CD14-positive monocyte (primary cell): ENCODE data around the gene SPATA25. TPM values are rescaled to one million over a fixed set of nuclear protein-coding genes. Genes with fewer than 3 reads are reported as not detected.

Experiments
- DNase-seq, 3 donors: peaks; one replicate each; pipeline ENCODE4 v3.0.0-alpha.2; 2011 to 2022
- H2AFZ ChIP-seq: 2 replicates; pipeline ENCODE4 v1.6.0; 2012; ENCODE audit warnings: mild to moderate bottlenecking, low read depth, low read length, inconsistent platforms; ENCODE audit not compliant: insufficient read depth, poor library complexity, severe bottlenecking
- H3K27ac ChIP-seq, 2 donors: 1 replicate in 1 of 2; 2 replicates in 1 of 2; pipeline ENCODE4 v1.5.1; 2012 to 2013; ENCODE audit warnings: low read length in 2 of 2, control low read depth in 1 of 2, inconsistent platforms in 1 of 2, low read depth in 1 of 2, mild to moderate bottlenecking in 1 of 2
- H3K27me3 ChIP-seq, 2 donors: one replicate each; pipeline versions ENCODE4 v1.6.0 to v1.6.1; 2011 to 2013; ENCODE audit warnings: low read length in 2 of 2; ENCODE audit not compliant: control insufficient read depth in 2 of 2, insufficient read depth in 2 of 2
- H3K36me3 ChIP-seq, 2 donors: replicated peaks in 1 of 2; 1 replicate in 1 of 2; 2 replicates in 1 of 2; pipeline versions ENCODE4 v1.5.1 to v1.6.1; 2012 to 2013; ENCODE audit warnings: low read length in 2 of 2, control low read depth in 1 of 2, inconsistent platforms in 1 of 2, mild to moderate bottlenecking in 1 of 2; ENCODE audit not compliant: insufficient read depth in 2 of 2, control insufficient read depth in 1 of 2
- H3K4me1 ChIP-seq, 2 donors: 1 replicate in 1 of 2; 2 replicates in 1 of 2; pipeline versions ENCODE4 v1.5.1 to v1.6.1; 2012 to 2013; ENCODE audit warnings: low read length in 2 of 2, control low read depth in 1 of 2, inconsistent platforms in 1 of 2, mild to moderate bottlenecking in 1 of 2, moderate library complexity in 1 of 2; ENCODE audit not compliant: insufficient read depth in 2 of 2, control insufficient read depth in 1 of 2
- H3K4me2 ChIP-seq: replicated peaks from 2 replicates; pipeline ENCODE3; 2012; ENCODE audit warnings: low read length, moderate library complexity, mild to moderate bottlenecking; ENCODE audit not compliant: poor library complexity, severe bottlenecking; ENCODE audit errors: extremely low read depth
- H3K4me3 ChIP-seq, 3 experiments: fragments of 200-600 bp in 1 of 3; sonication (generic) in 1 of 3; replicated peaks in 1 of 3; 1 replicate in 2 of 3; 2 replicates in 1 of 3; pipeline ENCODE4 v1.5.1; 2011 to 2013; ENCODE audit warnings: low read length in 3 of 3, mild to moderate bottlenecking in 3 of 3, control low read depth in 2 of 3, low read depth in 2 of 3, inconsistent platforms in 1 of 3, moderate library complexity in 1 of 3
- H3K79me2 ChIP-seq: 2 replicates; pipeline ENCODE4 v1.6.0; 2012; ENCODE audit warnings: mild to moderate bottlenecking, control low read depth, inconsistent platforms, low read length, moderate library complexity; ENCODE audit not compliant: insufficient read depth
- H3K9ac ChIP-seq: 2 replicates; pipeline ENCODE4 v1.6.0; 2017; ENCODE audit warnings: low read length, mild to moderate bottlenecking; ENCODE audit not compliant: insufficient read depth, poor library complexity, severe bottlenecking
- H3K9me3 ChIP-seq, 2 donors: replicated peaks in 1 of 2; 1 replicate in 1 of 2; 2 replicates in 1 of 2; pipeline versions ENCODE4 v1.5.1 to v1.6.1; 2012 to 2013; ENCODE audit warnings: low read length in 2 of 2, control low read depth in 1 of 2; ENCODE audit not compliant: control insufficient read depth in 1 of 2, insufficient read depth in 1 of 2
- H4K20me1 ChIP-seq: 2 replicates; pipeline ENCODE4 v1.6.0; 2012; ENCODE audit warnings: mild to moderate bottlenecking, low read length, control low read depth, moderate library complexity; ENCODE audit not compliant: insufficient read depth
- H3K27ac Mint-ChIP-seq, 7 donors: one replicate each; pipeline ENCODE4 v1.8.0; 2020; ENCODE audit warnings: mild to moderate bottlenecking in 7 of 7, mixed read lengths in 7 of 7, moderate library complexity in 6 of 7, inconsistent platforms in 2 of 7
- H3K27me3 Mint-ChIP-seq, 3 donors: one replicate each; pipeline ENCODE4 v1.8.0; 2021 to 2022; ENCODE audit warnings: low read depth in 3 of 3, mild to moderate bottlenecking in 3 of 3, mixed read lengths in 3 of 3, moderate library complexity in 3 of 3, inconsistent platforms in 1 of 3
- H3K36me3 Mint-ChIP-seq, 2 donors: one replicate each; pipeline ENCODE4 v1.8.0; 2020; ENCODE audit warnings: mixed read lengths in 2 of 2, inconsistent platforms in 1 of 2, mild to moderate bottlenecking in 1 of 2
- H3K4me1 Mint-ChIP-seq: one replicate; pipeline ENCODE4 v1.8.0; 2020; ENCODE audit warnings: mild to moderate bottlenecking, mixed read lengths
- H3K4me3 Mint-ChIP-seq, 2 donors: one replicate each; pipeline ENCODE4 v1.8.0; 2020; ENCODE audit warnings: mild to moderate bottlenecking in 2 of 2, mixed read lengths in 2 of 2, moderate library complexity in 1 of 2
- H3K9me3 Mint-ChIP-seq, 7 donors: one replicate each; pipeline ENCODE4 v1.8.0; 2020 to 2022; ENCODE audit warnings: mixed read lengths in 7 of 7, mild to moderate bottlenecking in 6 of 7, moderate library complexity in 6 of 7, inconsistent platforms in 2 of 7
- CTCF ChIP-seq: fragments of 200-600 bp; IDR thresholded peaks from one replicate; pipeline ENCODE4 v1.8.0; 2022; ENCODE audit warnings: antibody characterized with exemption, mild to moderate bottlenecking
- WGBS: methylation state at CpG from one replicate; pipeline ENCODE4 v1.1.5; 2013; ENCODE audit warnings: missing lambda C conversion rate; ENCODE audit not compliant: insufficient coverage; 5-methylcytosine and 5-hydroxymethylcytosine counted together
- intact Hi-C, 2 donors: fragments of 100-400 bp; cut with micrococcal nuclease; formaldehyde crosslinking; loops; one replicate each; pipeline versions ENCODE4 v1.15.0 to v1.15.1; 2023
- polyA plus RNA-seq, 3 donors: library from polyadenylated mRNA; depleted of rRNA in 1 of 3; unstranded in 2 of 3; stranded (reverse) in 1 of 3; fragments of 300-500 nt in 2 of 3; fragments of >200 nt in 1 of 3; fragmentation: Illumina TruSeq in 2 of 3; gene quantifications; 1 replicate in 2 of 3; 2 replicates in 1 of 3; pipeline ENCODE4 v1.2.3, GENCODE V29; 2012 to 2021

SPATA25 gene
- polyA plus RNA-seq, 3 donors = 0.76 TPM; not detected in 2

- Histone ChIP-seq H3K27me3 (no peaks in the 10 kb centered on the region), H4K20me1 (no peaks in the 10 kb centered on the region), H3K4me3 (no peak overlapping the region), H3K4me1 (peaks cover 62 to 65% of the 10 kb centered on the region in 2 donors), H3K36me3 (no peaks in the 10 kb centered on the region), H3K9me3 (no peaks in the 10 kb centered on the region), H3K4me2 (no peak overlapping the region), H2AFZ (no peak overlapping the region), H3K27ac (peak overlapping the region in 1 of 2 donors; percentile 35), H3K79me2 (no peaks in the 10 kb centered on the region), H3K9ac (no peak overlapping the region)
- peak; percentile 74 to 93 (median 89) for DNase-seq
- WGBS = 73% methylated on average over 2 of the region's 5 CpGs
- H3K36me3 Mint-ChIP-seq = peaks cover 0 to 1% of the 10 kb centered on the region in 2 donors
- peak overlapping the region in 4 of 7 donors; percentile 41 to 81 (median 63) for H3K27ac Mint-ChIP-seq
- peaks cover 46% of the 10 kb centered on the region for H3K4me1 Mint-ChIP-seq
- peak overlapping the region; percentile 20 to 42 for H3K4me3 Mint-ChIP-seq
- intact Hi-C loops = loop anchor here in 1 of 2 donors (5.0 kb wide), 2 partner anchors 59 to 94 kb away; partner anchors contain the start of genes MMP9 and ZNF335
- TF ChIP-seq CTCF = no peak
- peaks cover 2 to 3% (median 3%) of the 10 kb centered on the region in 3 donors for H3K27me3 Mint-ChIP-seq
- H3K9me3 Mint-ChIP-seq = peaks cover 0 to 3% (median 0%) of the 10 kb centered on the region in 7 donors
Measured at GRCh38 chr20:45913116-45913515, 25.7 kb upstream of the SPATA25 start.

GRCh38 chr20:45912344-45912682 is 24.9 kb upstream of the SPATA25 start:
- DNase-seq = no peak
- peak overlapping the region in 4 of 7 donors; percentile 13 to 71 (median 32) for H3K27ac Mint-ChIP-seq

More at GRCh38 chr20:45912344-45912682, 24.9 kb upstream of the SPATA25 start:
- peaks cover 0 to 3% (median 0%) of the 10 kb centered on the region in 7 donors for H3K9me3 Mint-ChIP-seq
- H2AFZ ChIP-seq = peak overlapping the region; percentile 87
- peak overlapping the region; percentile 88 to 95 for H3K4me3 Mint-ChIP-seq
- no peaks in the 10 kb centered on the region for H4K20me1 ChIP-seq
- peak overlapping the region; percentile 68 for H3K9ac ChIP-seq
- peaks cover 48% of the 10 kb centered on the region for H3K4me1 Mint-ChIP-seq
- H3K27me3 Mint-ChIP-seq = peaks cover 2 to 3% (median 3%) of the 10 kb centered on the region in 3 donors
- no peaks in the 10 kb centered on the region for H3K27me3 ChIP-seq
- peak overlapping the region; percentile 86 for H3K4me2 ChIP-seq
- 38% methylated on average over 4 of the region's 4 CpGs for WGBS
- no peaks in the 10 kb centered on the region for H3K36me3 ChIP-seq
- peaks cover 62 to 65% of the 10 kb centered on the region in 2 donors for H3K4me1 ChIP-seq
- peak overlapping the region in 2 of 3 experiments; percentile 53 to 81 for H3K4me3 ChIP-seq
- H3K27ac ChIP-seq = no peak overlapping the region
- no peaks in the 10 kb centered on the region for H3K9me3 ChIP-seq
- H3K79me2 ChIP-seq = no peaks in the 10 kb centered on the region
- peaks cover 0 to 1% of the 10 kb centered on the region in 2 donors for H3K36me3 Mint-ChIP-seq
- intact Hi-C loops = loop anchor here in 1 of 2 donors (5.0 kb wide), 2 partner anchors 60 to 95 kb away; partner anchors contain the start of genes MMP9 and ZNF335
- TF ChIP-seq CTCF = no peak
